Measurements from ENCODE around the gene PKD1L1.
A peak's percentile ranks its signal among the peaks of the same experiment; 100 is the strongest.

The PKD1L1 gene

DNA sequence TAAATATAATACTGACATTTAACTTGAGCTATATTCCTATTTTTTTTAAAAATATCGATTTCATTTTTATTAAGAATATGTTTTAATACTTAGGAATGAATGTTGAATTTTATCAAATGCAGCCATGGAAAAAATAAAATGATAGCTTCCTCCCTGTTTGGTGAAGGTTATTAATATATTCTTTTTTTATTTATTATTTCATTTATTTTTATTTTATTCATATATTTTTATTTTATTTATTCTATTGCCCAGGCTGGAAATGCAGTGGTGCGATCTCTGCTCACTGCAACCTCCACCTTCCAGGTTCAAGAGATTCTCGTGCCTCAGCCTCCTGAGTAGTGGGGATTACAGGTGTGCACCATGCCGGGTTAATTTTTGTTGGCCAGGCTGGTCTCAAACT lies 160.2 kb downstream of the PKD1L1 start:
- no peak for DNase-seq

DNA sequence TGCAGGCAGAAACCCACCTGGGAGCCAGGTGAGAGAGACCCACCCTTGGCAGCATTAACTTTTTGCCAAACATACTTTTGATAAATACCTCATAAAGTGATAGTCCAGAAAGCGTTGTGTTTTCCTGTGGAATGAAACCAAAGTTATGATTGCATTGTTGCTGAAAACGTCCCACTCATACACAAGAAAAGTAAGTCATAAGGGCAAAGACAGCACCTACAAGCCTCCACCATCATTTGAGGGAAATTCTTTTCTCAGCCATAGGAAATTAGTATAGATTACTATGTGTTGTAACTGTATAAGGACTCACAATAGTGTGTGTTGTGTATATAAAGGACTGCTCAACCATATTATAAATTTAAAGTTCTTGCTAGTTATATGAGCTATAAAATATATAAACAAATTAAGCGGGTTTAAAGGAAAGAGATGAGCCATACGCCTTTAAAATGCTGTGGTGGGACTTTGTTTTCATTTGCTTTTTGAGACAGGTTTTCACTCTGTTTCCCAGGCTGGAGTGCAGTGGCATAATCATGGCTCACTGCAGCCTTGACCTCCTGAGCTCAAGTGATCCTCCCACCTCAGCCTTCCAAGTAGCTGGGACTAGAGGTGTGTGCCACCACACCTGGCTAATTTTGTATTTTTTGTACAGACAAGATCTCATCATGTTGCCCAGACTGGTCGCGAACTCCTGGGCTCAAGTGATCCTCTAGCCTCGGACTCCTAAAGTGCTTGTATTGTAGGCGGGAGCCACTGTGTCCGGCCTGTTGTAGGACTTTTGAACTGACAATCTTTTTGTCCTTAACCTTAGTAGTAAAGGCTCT lies 160.8 kb downstream of the PKD1L1 start:
- no peak for DNase-seq

DNA sequence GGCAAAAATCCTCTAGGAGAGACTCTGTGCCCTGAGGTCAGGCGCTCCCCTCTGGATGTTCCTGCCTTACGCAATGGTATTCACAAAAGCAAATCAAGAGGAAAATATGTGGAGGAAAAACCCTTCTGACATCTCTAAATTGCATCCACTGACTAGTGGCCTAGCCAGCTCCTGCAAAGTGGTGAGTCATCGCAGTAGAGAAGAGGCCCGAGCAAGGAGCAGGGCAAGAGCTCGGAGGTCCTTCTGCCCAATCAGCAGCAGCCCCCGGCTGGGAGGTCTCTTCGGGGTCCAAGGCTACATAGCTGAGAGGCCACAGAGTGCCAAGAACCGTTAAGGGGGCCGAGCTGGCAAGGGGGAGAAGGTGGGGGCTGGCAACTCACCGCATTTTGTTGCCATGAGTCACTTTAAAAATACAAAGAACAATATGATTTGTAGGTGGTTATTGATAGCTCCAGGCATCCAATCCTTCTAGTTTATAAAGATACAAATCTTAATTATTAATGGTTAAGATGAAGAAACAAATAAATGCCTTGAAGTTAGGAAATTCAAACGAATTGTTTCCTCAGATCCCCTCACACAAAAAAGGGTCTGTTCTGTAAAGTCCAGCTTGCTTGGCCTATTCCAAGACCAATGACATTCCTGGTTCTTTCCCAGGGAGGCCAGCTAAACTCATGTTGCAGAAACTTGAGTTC lies 161.6 kb downstream of the PKD1L1 start:
- DNase-seq: peak; percentile 53

DNA sequence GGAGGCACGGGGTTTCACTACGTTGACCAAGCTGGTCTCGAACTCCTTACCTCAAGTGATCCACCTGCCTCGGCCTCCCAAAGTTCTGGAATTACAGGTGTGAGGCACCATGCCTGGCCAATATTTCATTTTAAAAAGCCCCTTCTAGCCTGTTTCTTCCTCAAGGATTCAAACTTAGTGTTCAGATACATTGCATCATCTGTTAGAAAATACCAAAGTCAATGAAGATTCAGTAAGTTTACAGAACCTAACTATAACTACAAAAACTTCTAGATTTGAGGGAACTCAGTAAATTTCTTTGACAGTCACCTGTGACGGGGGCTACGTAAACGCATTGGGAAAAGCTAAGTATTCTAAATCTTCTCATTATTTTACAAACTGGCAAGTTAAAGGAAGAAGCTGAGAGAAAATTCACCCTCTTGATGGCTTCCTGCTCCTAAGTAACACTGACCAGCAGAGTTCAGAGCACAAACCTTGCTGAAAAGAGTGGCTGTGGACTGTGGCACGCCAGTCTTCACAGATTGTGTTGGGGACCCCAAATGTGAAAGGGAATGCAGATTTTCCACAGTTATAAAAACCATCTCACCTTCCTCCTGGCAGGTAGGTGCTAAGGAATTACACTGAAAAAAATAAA lies 162.2 kb downstream of the PKD1L1 start:
- no peak for DNase-seq

DNA sequence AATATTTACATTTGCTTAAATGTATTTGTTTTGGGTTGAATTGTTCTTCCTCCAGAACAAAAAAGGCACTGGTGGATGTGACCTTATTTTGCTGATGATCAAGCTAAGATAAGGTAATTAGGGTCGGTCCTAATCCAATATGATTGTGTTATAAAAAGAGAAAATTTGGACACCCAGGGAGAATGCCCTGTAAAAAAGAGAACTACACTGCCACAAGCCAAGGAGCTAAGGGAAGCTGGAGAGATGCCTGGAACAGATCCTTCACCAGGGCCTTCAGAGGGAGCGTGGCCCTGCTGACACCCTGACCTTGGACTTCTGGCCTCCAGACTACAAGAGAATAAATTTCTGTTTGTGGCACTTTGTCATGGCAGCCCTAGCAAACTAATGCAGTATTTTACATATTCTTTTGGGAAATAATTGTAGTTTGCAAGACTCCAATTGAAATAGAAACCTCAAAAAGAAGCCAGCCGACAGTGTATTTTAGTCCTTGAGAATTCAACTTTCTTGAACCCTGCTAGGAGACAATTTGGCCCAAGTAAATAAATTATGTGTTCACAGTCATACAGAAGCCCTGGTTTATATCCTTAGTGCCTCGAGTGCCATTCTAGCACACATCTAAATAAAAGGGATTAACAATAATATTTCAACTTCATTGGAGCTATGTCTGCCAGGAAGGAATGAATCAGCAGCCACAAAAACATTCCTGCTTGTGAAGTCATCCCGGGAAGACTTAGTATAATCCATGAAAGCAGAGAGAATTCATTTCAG lies 164.6 kb downstream of the PKD1L1 start:
- DNase-seq: no peak

DNA sequence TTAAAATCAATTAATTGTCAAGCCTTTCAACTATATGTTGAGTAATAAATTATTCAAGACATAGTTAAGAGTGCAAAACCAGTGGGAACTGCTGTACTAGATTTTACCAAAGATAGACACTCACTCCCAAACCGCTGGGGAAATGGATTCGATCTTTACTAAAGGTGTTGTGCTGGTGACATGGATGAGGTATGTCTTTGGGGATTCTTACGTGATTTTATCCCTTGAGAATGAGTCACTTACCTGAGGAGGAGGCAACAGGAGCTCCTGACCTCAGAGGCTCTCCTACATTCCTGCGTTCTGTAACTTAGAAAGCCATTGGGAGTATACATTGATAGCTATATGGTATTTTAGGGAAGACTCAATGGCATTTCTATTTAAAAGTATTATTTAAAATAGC lies 165.5 kb downstream of the PKD1L1 start:
- DNase-seq: no peak

DNA sequence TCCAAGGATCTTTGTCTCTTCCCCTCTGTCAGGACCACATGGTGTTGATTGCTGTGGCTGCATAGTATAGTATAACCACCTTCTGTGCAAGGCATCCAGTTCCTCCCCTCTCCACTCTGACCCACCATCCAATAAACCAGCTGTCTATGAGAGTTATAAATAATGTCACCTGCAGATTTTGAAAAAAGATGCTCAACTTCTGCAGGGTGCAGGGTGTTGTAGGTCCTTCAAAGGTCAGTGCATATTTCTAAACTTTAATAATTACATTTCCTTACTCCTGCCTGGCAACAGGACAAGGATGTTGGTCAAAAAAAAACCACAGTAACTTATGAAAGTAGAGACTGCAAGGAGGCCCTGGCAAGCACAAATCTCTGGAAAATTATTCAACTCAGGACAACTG lies 166.2 kb downstream of the PKD1L1 start:
- no peak for DNase-seq

DNA sequence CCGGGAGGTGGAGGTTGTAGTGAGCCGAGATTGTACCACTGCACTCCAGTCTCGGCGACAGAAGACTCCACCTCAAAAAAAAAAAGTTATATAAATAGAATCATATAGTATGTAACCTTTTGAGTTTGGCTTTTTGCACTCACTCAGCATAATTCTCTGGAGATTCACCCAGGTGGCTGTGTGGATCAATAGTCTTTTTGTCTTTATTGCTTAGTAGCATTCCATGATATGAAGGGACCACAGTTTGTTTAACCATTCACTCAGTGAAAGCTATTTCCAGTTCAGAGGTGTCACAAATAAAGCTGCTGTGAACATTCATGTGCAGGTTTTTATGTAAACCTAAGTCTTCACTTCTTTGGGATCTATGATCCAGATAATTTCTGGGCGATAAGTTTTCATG lies 167.7 kb downstream of the PKD1L1 start:
- no peak for DNase-seq

DNA sequence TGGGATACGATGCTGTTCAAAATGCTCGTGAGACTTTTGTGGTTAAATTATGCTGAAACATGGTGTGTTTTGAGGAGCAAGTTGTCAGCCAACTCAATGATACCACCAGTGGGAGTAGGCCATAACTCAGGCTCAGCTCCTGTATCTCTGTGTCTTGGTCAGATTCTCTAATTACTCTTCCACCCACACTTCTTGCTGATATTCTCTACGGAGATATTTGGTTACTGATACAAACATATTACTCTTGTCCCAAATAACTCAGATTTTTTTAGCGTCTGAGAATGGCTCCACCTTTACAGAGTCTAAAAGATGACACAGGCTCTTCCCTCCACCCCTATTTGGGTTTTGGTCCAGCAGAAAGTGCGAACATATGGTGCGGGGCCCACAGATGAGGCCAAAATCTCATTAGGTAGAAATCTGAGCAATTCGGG lies 168.9 kb downstream of the PKD1L1 start:
- no peak for DNase-seq

DNA sequence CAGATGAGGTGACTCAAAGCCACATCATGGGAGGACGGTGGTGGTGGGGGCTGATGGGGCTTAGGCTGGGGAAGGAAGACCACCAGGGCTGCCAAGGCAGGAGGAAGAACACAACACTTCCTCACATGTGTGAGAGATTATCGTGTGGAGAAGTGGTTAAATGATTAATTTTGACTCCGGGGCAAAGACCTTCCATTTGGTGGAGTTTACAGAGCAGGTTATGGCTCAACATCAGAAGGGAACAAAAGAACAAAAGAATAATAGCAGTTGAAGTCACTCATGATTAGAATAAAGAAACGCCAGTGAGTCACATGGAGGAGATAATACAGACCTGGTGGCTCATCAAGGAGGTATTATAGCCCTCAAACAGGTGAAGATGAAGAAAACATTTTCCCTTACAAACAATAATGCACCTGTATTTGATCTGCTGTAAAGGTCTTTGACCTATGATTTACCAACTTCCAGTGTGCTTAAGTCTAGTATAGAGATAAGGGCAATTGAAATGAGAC lies 170.1 kb downstream of the PKD1L1 start:
- DNase-seq: no peak

DNA sequence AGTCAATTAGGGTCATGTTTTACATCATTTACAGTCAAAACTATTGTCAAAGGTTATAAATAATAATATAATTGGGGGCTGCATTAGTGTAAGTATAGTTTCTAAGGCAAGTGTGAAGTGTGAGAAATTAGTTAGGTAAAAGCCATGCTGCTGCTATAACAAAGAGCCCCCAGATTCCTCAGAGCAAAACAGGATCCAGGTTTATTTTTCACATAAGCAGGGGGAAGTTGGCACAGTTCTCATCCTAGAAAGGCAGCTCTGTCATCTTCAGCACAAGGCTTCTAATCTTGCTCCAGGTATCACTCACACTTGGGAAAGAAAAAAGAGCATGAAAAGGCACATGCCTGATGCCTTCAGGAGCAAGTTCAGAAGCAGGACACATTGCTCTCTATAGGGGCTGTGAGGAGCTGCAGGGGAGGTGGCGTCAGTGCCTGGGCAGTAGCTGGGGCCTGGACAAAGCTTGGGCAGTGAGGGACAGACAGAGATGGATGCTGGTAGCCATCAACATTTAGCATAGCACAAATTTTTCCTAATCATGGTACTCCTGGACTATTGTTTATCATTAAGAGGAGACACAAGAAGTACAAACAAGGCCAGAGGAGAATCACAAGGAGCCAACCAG lies 170.6 kb downstream of the PKD1L1 start:
- no peak for DNase-seq

DNA sequence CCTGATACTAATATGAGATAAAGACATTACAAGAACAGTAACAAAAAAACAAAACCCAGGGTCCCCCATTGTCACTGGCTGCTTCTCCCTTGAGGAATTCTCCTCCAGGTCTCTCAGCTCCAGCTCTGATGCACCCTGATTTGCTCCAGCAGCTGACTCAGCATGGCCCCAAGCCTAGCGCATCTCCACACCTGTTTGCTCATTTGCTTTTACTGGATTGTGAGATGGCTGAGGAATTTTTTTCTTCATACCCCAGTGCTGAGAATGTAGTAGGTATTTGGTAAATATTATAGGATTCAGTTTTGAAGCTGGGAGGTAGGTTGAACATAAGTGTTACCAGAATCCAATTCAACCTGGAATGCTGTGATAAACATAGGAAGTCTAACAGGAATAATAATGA lies 171.9 kb downstream of the PKD1L1 start:
- no peak for DNase-seq

DNA sequence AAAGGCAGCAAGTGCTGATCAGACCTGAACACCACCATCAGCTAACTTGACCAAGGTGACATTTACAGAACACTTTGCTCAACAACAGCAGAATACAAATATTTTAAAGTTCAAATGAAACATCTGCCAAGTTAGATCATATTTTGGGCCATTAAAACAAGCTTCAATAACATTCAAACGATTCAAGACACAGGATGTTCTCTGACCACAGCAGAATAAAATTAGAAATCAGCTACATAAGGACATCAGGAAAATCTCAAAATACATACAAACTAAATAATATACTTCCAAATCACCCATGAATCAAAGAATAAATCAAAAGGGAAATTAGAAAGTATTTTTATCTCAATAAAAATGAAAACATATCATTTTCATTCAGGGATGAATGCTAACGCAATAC lies 173.0 kb downstream of the PKD1L1 start:
- no peak for DNase-seq

DNA sequence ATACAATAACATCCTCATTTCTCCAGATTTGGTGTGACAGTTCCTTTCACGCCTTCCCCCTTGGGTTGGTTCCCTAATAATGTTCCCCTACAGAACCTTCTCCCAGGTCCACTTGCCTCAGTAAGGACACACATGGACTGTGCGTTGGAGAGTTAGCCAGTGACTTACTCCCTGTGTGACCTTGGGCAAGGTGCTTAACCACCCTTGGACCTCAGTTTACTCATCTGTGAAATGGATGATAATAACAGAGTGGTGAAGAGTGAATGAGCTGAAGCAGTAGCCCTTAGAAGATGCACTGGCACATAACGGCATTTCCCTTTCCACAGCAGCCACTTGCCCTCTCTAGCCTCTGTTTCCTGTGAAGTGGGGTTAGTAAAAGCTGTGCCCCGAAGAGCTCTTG lies 175.8 kb downstream of the PKD1L1 start:
- DNase-seq: no peak

DNA sequence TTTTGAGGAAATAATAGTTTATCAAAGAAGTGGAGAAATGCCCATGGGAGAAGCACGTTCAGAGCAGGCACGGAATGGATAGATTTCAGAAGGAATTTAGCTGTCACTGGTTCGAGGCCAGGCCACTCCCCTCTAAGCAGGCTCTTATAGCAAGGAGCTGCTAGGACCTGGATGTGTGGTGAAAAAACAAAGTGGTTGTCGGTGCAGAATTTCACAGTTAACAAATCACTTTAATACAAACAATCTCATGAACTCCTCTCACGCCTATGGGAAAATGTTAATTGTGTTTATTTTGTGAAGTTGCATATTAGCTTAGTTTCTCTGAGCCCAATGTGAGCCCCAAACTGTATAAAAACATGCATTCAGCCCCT lies 176.3 kb downstream of the PKD1L1 start:
- no peak for DNase-seq

DNA sequence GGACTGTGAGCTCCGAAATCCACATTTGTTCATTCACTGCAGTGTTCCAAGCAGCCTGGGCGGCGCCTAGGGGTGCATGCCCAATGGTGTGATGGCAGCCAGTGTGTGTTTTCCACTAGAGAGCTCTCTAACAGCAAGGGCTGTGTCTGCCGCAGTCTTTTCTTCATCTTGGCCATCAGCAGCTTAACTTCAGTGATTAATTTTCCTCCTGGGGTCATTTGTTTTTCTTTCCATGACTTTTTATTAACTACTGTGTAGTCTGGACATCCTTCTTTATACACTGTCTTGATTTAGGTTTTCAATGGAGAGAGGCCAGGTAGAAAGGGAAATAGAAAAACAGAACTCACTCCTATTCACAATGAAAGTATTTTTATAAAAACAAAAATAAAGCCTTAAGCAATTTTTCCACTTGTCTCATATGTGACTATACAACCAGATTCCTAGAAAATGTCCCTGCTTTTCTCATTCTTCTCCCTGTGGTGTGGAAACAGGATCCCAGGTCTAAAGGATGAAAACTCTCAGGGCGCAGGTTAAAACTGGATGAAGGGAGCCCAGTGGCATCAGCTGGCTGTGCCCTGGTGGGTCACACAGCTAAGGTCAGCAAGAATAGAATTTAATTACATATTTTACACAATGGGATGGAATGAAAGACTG lies 176.8 kb downstream of the PKD1L1 start:
- DNase-seq: peak; percentile 13

DNA sequence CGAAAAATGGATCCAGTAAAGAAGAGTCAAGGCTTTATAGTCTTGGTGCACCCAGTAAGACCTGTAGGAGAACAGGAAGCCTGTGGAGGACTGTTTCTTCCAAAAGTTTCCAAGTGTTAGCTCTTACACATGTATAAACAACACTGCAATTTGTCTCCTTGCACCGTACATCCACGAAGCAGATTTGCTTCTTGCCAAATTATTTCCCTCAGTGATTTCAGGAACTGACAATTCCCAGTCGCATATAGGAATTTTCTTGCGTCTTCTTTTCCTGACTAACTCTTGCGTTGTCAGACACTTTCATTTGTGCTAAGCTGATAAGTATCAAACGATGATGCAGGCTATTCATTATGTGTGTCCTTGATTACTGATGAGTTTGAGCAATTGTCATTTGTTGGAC lies 182.1 kb downstream of the PKD1L1 start:
- no peak for DNase-seq

DNA sequence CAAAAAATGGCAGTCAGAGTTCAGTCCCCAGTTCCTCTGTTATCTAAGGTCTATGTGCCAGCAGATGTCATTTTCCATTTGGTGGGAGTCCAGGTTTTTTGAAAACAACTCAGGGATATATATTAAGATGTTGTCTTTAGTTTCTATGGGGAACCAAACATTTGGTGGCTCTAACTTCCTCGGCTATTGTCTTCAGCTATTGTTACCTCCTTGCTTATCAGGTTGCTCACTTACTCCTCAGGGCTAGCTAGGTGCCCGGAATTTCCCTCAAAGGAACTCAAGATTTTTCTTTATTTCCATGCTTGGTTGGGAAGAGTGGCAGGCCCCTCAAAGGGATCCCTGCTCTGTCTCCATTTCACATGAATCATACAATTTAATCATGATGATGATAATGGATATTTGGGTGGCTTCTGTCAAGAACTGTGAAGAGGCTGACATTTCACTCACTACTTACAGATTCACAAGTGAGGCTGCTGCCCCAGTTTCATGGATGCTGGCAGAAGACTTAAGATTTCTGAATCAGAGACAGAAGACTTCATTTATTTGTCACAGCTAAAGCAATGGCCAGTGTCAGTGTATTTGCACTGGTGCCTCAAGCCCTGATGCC lies 182.8 kb downstream of the PKD1L1 start:
- DNase-seq: no peak

DNA sequence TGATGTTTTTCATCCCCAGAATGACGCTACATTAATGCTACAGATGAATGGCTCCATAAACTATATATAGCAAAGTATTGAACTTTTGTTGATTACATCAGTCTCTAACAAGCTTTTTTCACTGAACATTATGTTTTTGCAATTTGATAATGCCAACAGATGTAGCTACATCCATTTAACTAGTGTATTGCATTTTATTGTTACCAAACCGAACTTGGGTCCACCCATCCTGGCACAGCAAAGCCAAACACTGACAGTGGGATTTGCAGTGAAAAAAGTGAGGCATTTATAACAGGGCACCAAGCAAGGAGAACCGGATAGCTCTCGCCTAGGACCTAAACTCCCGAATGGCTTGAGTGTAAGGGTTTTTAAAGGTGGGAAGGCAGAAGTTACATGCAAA lies 183.5 kb downstream of the PKD1L1 start:
- DNase-seq: no peak

DNA sequence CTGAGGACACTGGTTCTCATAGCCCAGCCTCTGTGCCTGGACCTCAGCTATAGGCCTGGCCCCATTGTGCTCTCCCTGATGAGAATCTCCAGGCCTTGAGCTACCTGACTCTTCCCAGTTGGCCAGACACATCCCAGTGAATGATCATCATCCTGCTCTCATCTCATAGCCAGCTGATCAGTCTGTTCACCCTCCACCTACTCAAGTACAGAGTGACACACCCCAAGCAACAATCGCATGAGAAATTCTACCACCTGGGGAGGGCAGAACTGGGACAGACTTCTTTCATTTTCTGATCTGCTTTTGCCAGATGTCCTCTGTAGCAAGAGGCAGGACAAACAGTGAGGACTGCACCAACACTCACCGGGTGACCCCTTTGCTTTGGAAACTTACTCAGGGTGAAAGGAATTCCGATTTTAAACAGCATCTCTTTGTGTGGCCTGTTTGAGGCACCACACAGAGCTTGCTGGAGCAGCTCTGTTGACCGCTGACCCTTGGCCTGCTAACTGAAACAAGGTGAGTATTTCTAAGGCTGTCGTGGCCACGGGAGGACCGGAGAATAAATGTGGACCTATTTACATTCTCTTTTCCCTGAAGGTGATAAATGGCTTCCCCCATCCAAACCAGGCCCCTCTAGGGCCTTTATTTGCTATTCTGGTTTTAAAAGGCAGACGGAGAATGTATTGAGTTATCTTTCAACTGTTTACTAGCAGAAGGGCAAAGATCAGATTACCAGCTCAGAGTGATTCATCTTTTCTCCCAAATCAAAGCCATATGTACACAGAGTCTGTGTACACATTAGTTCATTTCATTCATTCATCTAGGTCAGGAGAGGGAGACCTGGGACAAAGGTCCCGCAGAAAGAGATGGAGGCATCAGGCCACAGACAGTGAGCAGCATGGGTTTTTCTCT lies 184.9 kb downstream of the PKD1L1 start:
- no peak for DNase-seq

DNA sequence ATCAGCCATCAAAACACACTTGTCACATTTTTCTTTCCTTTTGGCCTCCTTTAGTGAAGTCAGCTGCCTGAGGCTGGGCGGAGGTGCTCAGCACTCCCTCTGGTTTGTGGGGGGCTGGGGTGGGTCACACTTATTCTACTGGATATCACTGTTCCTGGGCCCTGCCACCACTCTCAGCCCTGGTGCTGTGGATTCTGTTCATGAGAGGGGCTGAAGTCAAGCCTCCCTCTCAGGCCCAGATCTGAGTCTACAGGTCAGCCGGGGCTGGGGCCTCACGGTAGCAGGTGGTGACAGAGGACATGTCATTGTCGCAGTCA lies 185.6 kb downstream of the PKD1L1 start:
- DNase-seq: no peak

Measured in hematopoietic multipotent progenitor cell treated with erythropoietin and hydrocortisone succinate and interleukin-3 and kit ligand, for 4 days (in vitro differentiated cells).